ENCODE measurements around the gene BANF2. TPM values are rescaled to one million over a fixed set of nuclear protein-coding genes. Genes with fewer than 3 reads are reported as not detected.
"Not testable (repeated sequence)": the region's sequence is repeated elsewhere in the genome, so short reads cannot be mapped to it uniquely, and the experiment has no call there.

Gene BANF2
- total RNA-seq, 1 donor from 2014 or later = not detected

- Mint-ChIP-seq H3K9me3 (peaks cover 11% of the 10 kb centered on the region), H3K4me3 (no peak overlapping the region), H3K36me3 (peaks cover 43% of the 10 kb centered on the region), H3K4me1 (ENCODE audit: unreplicated experiment) (peaks cover 31% of the 10 kb centered on the region), H3K27me3 (no peaks in the 10 kb centered on the region), H3K27ac (no peak overlapping the region)
- no peak for TF ChIP-seq CTCF (conservative IDR thresholded peaks at IDR 0.05)
- no peak for DNase-seq (ENCODE audit: extremely low spot score, unreplicated experiment)
Measured at GRCh38 chr20:17657898-17658647, 41.7 kb upstream of the BANF2 start.

GRCh38 chr20:17658648-17658993, 41.1 kb upstream of the BANF2 start:
- Mint-ChIP-seq H3K4me1 (ENCODE audit: unreplicated experiment) (peaks cover 36% of the 10 kb centered on the region), H3K36me3 (peaks cover 47% of the 10 kb centered on the region), H3K27me3 (no peaks in the 10 kb centered on the region), H3K4me3 (no peak overlapping the region), H3K9me3 (peaks cover 11% of the 10 kb centered on the region), H3K27ac (no peak overlapping the region)
- TF ChIP-seq CTCF (conservative IDR thresholded peaks at IDR 0.05) = no peak
- no peak for DNase-seq (ENCODE audit: extremely low spot score, unreplicated experiment)

GRCh38 chr20:17659344-17659743, 40.4 kb upstream of the BANF2 start:
- H3K27me3 Mint-ChIP-seq; H3K4me3 Mint-ChIP-seq; H3K27ac Mint-ChIP-seq; DNase-seq (ENCODE audit: extremely low spot score, unreplicated experiment): not testable (repeated sequence)
- peaks cover 42% of the 10 kb centered on the region for H3K4me1 Mint-ChIP-seq (ENCODE audit: unreplicated experiment)
- H3K36me3 Mint-ChIP-seq = peaks cover 48% of the 10 kb centered on the region
- peaks cover 11% of the 10 kb centered on the region for H3K9me3 Mint-ChIP-seq

- no peak for DNase-seq (ENCODE audit: extremely low spot score, unreplicated experiment)
- no peaks in the 10 kb centered on the region for H3K27me3 Mint-ChIP-seq
- H3K9me3 Mint-ChIP-seq = peaks cover 11% of the 10 kb centered on the region
- peaks cover 42% of the 10 kb centered on the region for H3K4me1 Mint-ChIP-seq (ENCODE audit: unreplicated experiment)
- no peak overlapping the region for H3K4me3 Mint-ChIP-seq
- peak; percentile 45 for TF ChIP-seq CTCF (conservative IDR thresholded peaks at IDR 0.05)
- no peak overlapping the region for H3K27ac Mint-ChIP-seq
- H3K36me3 Mint-ChIP-seq = peaks cover 46% of the 10 kb centered on the region
Measured at GRCh38 chr20:17659801-17660200, 40.0 kb upstream of the BANF2 start.

- DNase-seq (ENCODE audit: extremely low spot score, unreplicated experiment) = no peak
- peaks cover 11% of the 10 kb centered on the region for H3K9me3 Mint-ChIP-seq
- no peak for TF ChIP-seq CTCF (conservative IDR thresholded peaks at IDR 0.05)
- peak overlapping the region; percentile 68 for H3K27ac Mint-ChIP-seq
- no peaks in the 10 kb centered on the region for H3K27me3 Mint-ChIP-seq
- peaks cover 36% of the 10 kb centered on the region for H3K4me1 Mint-ChIP-seq (ENCODE audit: unreplicated experiment)
- peaks cover 50% of the 10 kb centered on the region for H3K36me3 Mint-ChIP-seq
- no peak overlapping the region for H3K4me3 Mint-ChIP-seq
Measured at GRCh38 chr20:17660667-17661066, 39.1 kb upstream of the BANF2 start.

- DNase-seq (ENCODE audit: extremely low spot score, unreplicated experiment) = no peak
- TF ChIP-seq CTCF (conservative IDR thresholded peaks at IDR 0.05) = no peak
- no peaks in the 10 kb centered on the region for H3K27me3 Mint-ChIP-seq
- peaks cover 50% of the 10 kb centered on the region for H3K36me3 Mint-ChIP-seq
- peaks cover 40% of the 10 kb centered on the region for H3K4me1 Mint-ChIP-seq (ENCODE audit: unreplicated experiment)
- H3K27ac Mint-ChIP-seq = peak overlapping the region; percentile 23
- no peak overlapping the region for H3K4me3 Mint-ChIP-seq
- peaks cover 11% of the 10 kb centered on the region for H3K9me3 Mint-ChIP-seq
Measured at GRCh38 chr20:17661121-17661744, 38.5 kb upstream of the BANF2 start.

Data from type B pancreatic cell (in vitro differentiated cells).